Fibroblast of skin of right biceps (primary cell): Measurements from ENCODE around the gene GABPB1.
A peak's percentile ranks its signal among the peaks of the same experiment; 100 is the strongest.
"Not testable (repeated sequence)": the region's sequence is repeated elsewhere in the genome, so short reads cannot be mapped to it uniquely, and the experiment has no call there.

Source experiments
- DNase-seq: peaks from one replicate; pipeline ENCODE4 v3.0.0-alpha.2; 2013

The GABPB1 gene

GRCh38 chr15:50354838-50355618 is at the start of gene GABPB1:
GABPB1 (minus strand) TSS chr15:50355198; CDS start chr15:50309798, 45,400 bp downstream.
- DNase-seq: peak; percentile 96

- not testable (repeated sequence) for DNase-seq
These were observed 36.6 kb upstream of the GABPB1 start for GRCh38 chr15:50391561-50391960.

- no peak for DNase-seq
These were observed 35.7 kb upstream of the GABPB1 start for GRCh38 chr15:50390554-50391264.

GRCh38 chr15:50382408-50382807 is 27.4 kb upstream of the GABPB1 start:
- DNase-seq: not testable (repeated sequence)

GRCh38 chr15:50381438-50381837 is 26.4 kb upstream of the GABPB1 start:
- peak; percentile 26 for DNase-seq

- DNase-seq: peak; percentile 27
These were observed 25.1 kb upstream of the GABPB1 start for GRCh38 chr15:50380089-50380488.

GRCh38 chr15:50379413-50379812 is 24.4 kb upstream of the GABPB1 start:
- not testable (repeated sequence) for DNase-seq

- DNase-seq: no peak
These were observed 23.8 kb upstream of the GABPB1 start for GRCh38 chr15:50378776-50379175.

- no peak for DNase-seq
These were observed 23.1 kb upstream of the GABPB1 start for GRCh38 chr15:50377867-50378751.

GRCh38 chr15:50369564-50369963 is 14.6 kb upstream of the GABPB1 start:
- not testable (repeated sequence) for DNase-seq

GRCh38 chr15:50365971-50366370 is 11.0 kb upstream of the GABPB1 start:
- DNase-seq: no peak

- DNase-seq: no peak
These were observed 10.6 kb upstream of the GABPB1 start for GRCh38 chr15:50365570-50365969.

GRCh38 chr15:50363612-50364011 is 8.6 kb upstream of the GABPB1 start:
- DNase-seq: no peak

- DNase-seq: no peak
These were observed 6.8 kb upstream of the GABPB1 start for GRCh38 chr15:50361756-50362155.

GRCh38 chr15:50358845-50359244 is 3.8 kb upstream of the GABPB1 start:
- DNase-seq: peak; percentile 56

- DNase-seq: peak; percentile 36
These were observed 982 bp upstream of the GABPB1 start for GRCh38 chr15:50355980-50356379.

GRCh38 chr15:50355619-50355905 is 564 bp upstream of the GABPB1 start:
- DNase-seq: no peak

GRCh38 chr15:50353975-50354837 is 792 bp downstream of the GABPB1 start:
- peak; percentile 85 for DNase-seq

GRCh38 chr15:50353251-50353974 is 1.6 kb downstream of the GABPB1 start:
- peak; percentile 87 for DNase-seq

- no peak for DNase-seq
These were observed 4.4 kb downstream of the GABPB1 start for GRCh38 chr15:50350621-50351020.

- DNase-seq: no peak
These were observed 9.7 kb downstream of the GABPB1 start for GRCh38 chr15:50345298-50345697.

GRCh38 chr15:50344006-50344464 is 11.0 kb downstream of the GABPB1 start:
- no peak for DNase-seq
